HG03108 (cell line): Measurements from ENCODE around the gene GOLGA6L10.
"Not testable (repeated sequence)": the region's sequence is repeated elsewhere in the genome, so short reads cannot be mapped to it uniquely, and the experiment has no call there.

ENCODE experiments used
- ATAC-seq: cut with Tn5 transposase; IDR thresholded peaks from one replicate; pipeline ENCODE4 v1.9.1; 2021; ENCODE audit warnings: moderate library complexity; ENCODE audit not compliant: unreplicated experiment

GOLGA6L10 gene

GRCh38 chr15:82301296-82302016, 47.8 kb downstream of the GOLGA6L10 start:
- no peak for ATAC-seq

- ATAC-seq, result no peak
These were observed 48.4 kb downstream of the GOLGA6L10 start for GRCh38 chr15:82300883-82301282.

GRCh38 chr15:82300326-82300725, 48.9 kb downstream of the GOLGA6L10 start:
- ATAC-seq, result not testable (repeated sequence)

GRCh38 chr15:82299511-82299914, 49.8 kb downstream of the GOLGA6L10 start:
- ATAC-seq, result not testable (repeated sequence)

- no peak for ATAC-seq
These were observed 50.8 kb downstream of the GOLGA6L10 start for GRCh38 chr15:82298520-82298919.

GRCh38 chr15:82298032-82298431, 51.2 kb downstream of the GOLGA6L10 start:
- ATAC-seq, result no peak

- ATAC-seq, result no peak
These were observed 51.7 kb downstream of the GOLGA6L10 start for GRCh38 chr15:82297546-82297945.

- no peak for ATAC-seq
These were observed 55.1 kb downstream of the GOLGA6L10 start for GRCh38 chr15:82294061-82294690.

GRCh38 chr15:82292271-82292670, 57.0 kb downstream of the GOLGA6L10 start:
- no peak for ATAC-seq
